Hepatocyte (in vitro differentiated cells): Measurements from ENCODE around the gene C1QTNF9B. TPM values are rescaled to one million over a fixed set of nuclear protein-coding genes. Genes with fewer than 3 reads are reported as not detected.

Source experiments
- DNase-seq: peaks from one replicate; pipeline ENCODE4 v3.0.0-alpha.2; 2016; ENCODE audit warnings: low spot score
- H2AFZ ChIP-seq: fragments of 200-600 bp; sonication (generic); 2 replicates; pipeline ENCODE4 v1.6.0; 2016; ENCODE audit warnings: antibody characterized with exemption, mild to moderate bottlenecking
- H3K27ac ChIP-seq: fragments of 200-600 bp; sonication (generic); 2 replicates; pipeline ENCODE4 v1.5.1; 2016; ENCODE audit warnings: mild to moderate bottlenecking
- H3K27me3 ChIP-seq: fragments of 200-600 bp; sonication (generic); 2 replicates; pipeline ENCODE4 v1.6.1; 2016
- H3K36me3 ChIP-seq: fragments of 200-600 bp; sonication (generic); replicated peaks from 2 replicates; pipeline ENCODE4 v1.5.1; 2016; ENCODE audit warnings: low read depth; ENCODE audit not compliant: insufficient read depth
- H3K4me1 ChIP-seq: fragments of 200-600 bp; sonication (generic); 2 replicates; pipeline ENCODE4 v1.5.1; 2016; ENCODE audit warnings: mild to moderate bottlenecking, moderate library complexity; ENCODE audit not compliant: insufficient read depth
- H3K4me2 ChIP-seq: fragments of 200-600 bp; sonication (generic); 2 replicates; pipeline ENCODE4 v1.6.0; 2016
- H3K4me3 ChIP-seq: fragments of 200-600 bp; sonication (generic); 2 replicates; pipeline ENCODE4 v1.5.1; 2016; ENCODE audit warnings: mild to moderate bottlenecking
- H3K79me2 ChIP-seq: fragments of 200-600 bp; sonication (generic); 2 replicates; pipeline ENCODE4 v1.6.0; 2017; ENCODE audit warnings: mild to moderate bottlenecking
- H3K9me2 ChIP-seq: fragments of 200-600 bp; sonication (generic); replicated peaks from 2 replicates; pipeline ENCODE4 v1.6.0; 2017; ENCODE audit warnings: mild to moderate bottlenecking; ENCODE audit not compliant: insufficient read depth
- H3K9me3 ChIP-seq: fragments of 200-600 bp; sonication (generic); 2 replicates; pipeline ENCODE4 v1.5.1; 2016; ENCODE audit warnings: low read depth, mild to moderate bottlenecking
- H4K20me1 ChIP-seq: fragments of 200-600 bp; sonication (generic); 2 replicates; pipeline ENCODE4 v1.6.0; 2016; ENCODE audit warnings: mild to moderate bottlenecking; ENCODE audit not compliant: insufficient read depth, poor library complexity, severe bottlenecking
- CTCF ChIP-seq: fragments of 200-600 bp; sonication (generic); IDR thresholded peaks from 2 replicates; pipeline ENCODE4 v1.5.1; 2016; ENCODE audit warnings: antibody characterized with exemption, mild to moderate bottlenecking; ENCODE audit not compliant: poor library complexity
- EZH2 ChIP-seq: fragments of 200-600 bp; sonication (generic); IDR thresholded peaks from 2 replicates; pipeline ENCODE4 v1.6.1; 2016; ENCODE audit warnings: antibody characterized with exemption, mild to moderate bottlenecking, borderline replicate concordance
- EZH2phosphoT487 ChIP-seq: fragments of 200-600 bp; sonication (generic); IDR thresholded peaks from one replicate; pipeline ENCODE4 v1.6.1; 2018; ENCODE audit warnings: antibody characterized with exemption, mild to moderate bottlenecking, low read depth, moderate library complexity; ENCODE audit not compliant: unreplicated experiment, severe bottlenecking
- WGBS: methylation state at CpG from one replicate; pipeline ENCODE4 v1.1.6; 2016; ENCODE audit warnings: low lambda C conversion rate; ENCODE audit errors: missing lambda C conversion rate; 5-methylcytosine and 5-hydroxymethylcytosine counted together
- polyA plus RNA-seq: library from polyadenylated mRNA; unstranded; fragments of >200 nt; fragmentation: Nextera tagmentation; extraction: Ambion mirVana; gene quantifications from 2 replicates; pipeline ENCODE4 v1.2.1, GENCODE V29; 2016
- total RNA-seq: library from RNA; depleted of rRNA; stranded (reverse); fragments of >200 nt; gene quantifications from 2 replicates; pipeline ENCODE4 v1.2.3, GENCODE V29; 2014

C1QTNF9B gene
- total and polyA plus RNA-seq, 2 experiments from 2014 or later = 0.29 TPM; not detected in 1

- TF ChIP-seq EZH2phosphoT487 (no peak), EZH2 (no peak), CTCF (no peak)
- Histone ChIP-seq H3K9me2 (no peaks in the 10 kb centered on the region), H3K79me2 (no peaks in the 10 kb centered on the region), H3K27ac (no peak overlapping the region), H3K9me3 (no peaks in the 10 kb centered on the region), H3K36me3 (no peaks in the 10 kb centered on the region), H2AFZ (no peak overlapping the region), H4K20me1 (no peaks in the 10 kb centered on the region), H3K4me1 (peaks cover 4% of the 10 kb centered on the region), H3K4me2 (no peak overlapping the region), H3K4me3 (no peak overlapping the region), H3K27me3 (no peaks in the 10 kb centered on the region)
- 40% methylated on average over 2 of the region's 2 CpGs for WGBS
- no peak for DNase-seq
Measured at GRCh38 chr13:23847497-23847896, 49.8 kb downstream of the C1QTNF9B start.

- H4K20me1 ChIP-seq = no peaks in the 10 kb centered on the region
- TF ChIP-seq EZH2 = no peak
- no peak for TF ChIP-seq EZH2phosphoT487
- no peak for TF ChIP-seq CTCF
- H3K9me3 ChIP-seq = no peaks in the 10 kb centered on the region
- no peak overlapping the region for H3K27ac ChIP-seq
- H3K4me1 ChIP-seq = peaks cover 4% of the 10 kb centered on the region
- H3K9me2 ChIP-seq = no peaks in the 10 kb centered on the region
- no peaks in the 10 kb centered on the region for H3K27me3 ChIP-seq
- no peaks in the 10 kb centered on the region for H3K36me3 ChIP-seq
- H2AFZ ChIP-seq = no peak overlapping the region
- no peak overlapping the region for H3K4me3 ChIP-seq
- H3K79me2 ChIP-seq = no peaks in the 10 kb centered on the region
- 92% methylated on average over 5 of the region's 5 CpGs for WGBS
- no peak for DNase-seq
- no peak overlapping the region for H3K4me2 ChIP-seq
Measured at GRCh38 chr13:23845105-23845725, 52.1 kb downstream of the C1QTNF9B start.

- DNase-seq = no peak
- Histone ChIP-seq H3K27ac (no peak overlapping the region), H3K4me1 (peaks cover 4% of the 10 kb centered on the region), H2AFZ (no peak overlapping the region), H3K9me3 (no peaks in the 10 kb centered on the region), H3K9me2 (no peaks in the 10 kb centered on the region), H3K27me3 (no peaks in the 10 kb centered on the region), H3K4me2 (no peak overlapping the region), H3K79me2 (no peaks in the 10 kb centered on the region), H3K36me3 (no peaks in the 10 kb centered on the region), H4K20me1 (no peaks in the 10 kb centered on the region), H3K4me3 (no peak overlapping the region)
- 100% methylated on average over 2 of the region's 2 CpGs for WGBS
- no peak for TF ChIP-seq CTCF
- TF ChIP-seq EZH2 = no peak
- no peak for TF ChIP-seq EZH2phosphoT487
Measured at GRCh38 chr13:23844132-23844531, 53.2 kb downstream of the C1QTNF9B start.
